PC-3 (cell line): Measurements from ENCODE around the gene NEDD4L. TPM values are rescaled to one million over a fixed set of nuclear protein-coding genes. Genes with fewer than 3 reads are reported as not detected.

Experiments
- ATAC-seq: fragments of 200-7000 bp; cut with Tn5 transposase; 2 replicates; pipeline ENCODE4 v1.9.1; 2020; ENCODE audit warnings: mild to moderate bottlenecking, moderate library complexity
- BruUV-seq: library from RNA; stranded (reverse); fragments of 400-500 nt; replicated peaks from 2 replicates; lab custom pipeline; 2021; lab: Mats Ljungman, UMichigan
- CTCF ChIA-PET: fragments of 300-600 bp; sonication (Branson Sonifier 250); formaldehyde crosslinking; loops from one replicate; lab custom pipeline; 2022; ENCODE audit warnings: antibody characterized with exemption; lab: Charles Lee
- POLR2A ChIA-PET: fragments of 300-600 bp; sonication (Branson Sonifier 250); formaldehyde crosslinking; loops from one replicate; lab custom pipeline; 2022; ENCODE audit warnings: antibody characterized with exemption; ENCODE audit not compliant: unreplicated experiment; lab: Charles Lee
- DNase-seq: peaks from one replicate; pipeline ENCODE4 v3.0.0-alpha.2; 2015
- H2AFZ ChIP-seq: fragments of 300-600 bp; sonication (generic); 2 replicates; pipeline ENCODE4 v1.6.0; 2016; ENCODE audit warnings: antibody characterized with exemption, low read length
- H3F3A ChIP-seq: fragments of 300-600 bp; sonication (generic); one replicate; pipeline ENCODE4 v1.6.0; 2017; ENCODE audit warnings: antibody characterized with exemption, low read length, control low read depth, mild to moderate bottlenecking; ENCODE audit not compliant: unreplicated experiment
- H3K27ac ChIP-seq: fragments of 300-600 bp; sonication (generic); 2 replicates; pipeline ENCODE4 v1.5.1; 2016; ENCODE audit warnings: mild to moderate bottlenecking, low read length
- H3K27me3 ChIP-seq: fragments of 300-600 bp; sonication (generic); 2 replicates; pipeline ENCODE4 v1.6.1; 2016; ENCODE audit warnings: low read length, mixed read lengths
- H3K36me3 ChIP-seq: fragments of 300-600 bp; sonication (generic); 2 replicates; pipeline ENCODE4 v1.6.1; 2016; ENCODE audit warnings: low read depth, mixed run types, low read length, mixed read lengths
- H3K4me1 ChIP-seq: fragments of 300-600 bp; sonication (generic); 2 replicates; pipeline ENCODE4 v1.5.1; 2016; ENCODE audit warnings: low read length; ENCODE audit not compliant: insufficient read depth
- H3K4me2 ChIP-seq: fragments of 300-600 bp; sonication (generic); 2 replicates; pipeline ENCODE4 v1.6.0; 2016; ENCODE audit warnings: low read length
- H3K4me3 ChIP-seq: fragments of 300-600 bp; sonication (generic); 2 replicates; pipeline ENCODE4 v1.5.1; 2016; ENCODE audit warnings: mild to moderate bottlenecking, low read length, mixed read lengths
- H3K79me2 ChIP-seq: fragments of 300-600 bp; sonication (generic); 2 replicates; pipeline ENCODE4 v1.6.1; 2017; ENCODE audit warnings: low read length, mixed read lengths
- H3K9ac ChIP-seq: fragments of 300-600 bp; sonication (generic); 2 replicates; pipeline ENCODE4 v1.6.0; 2016; ENCODE audit warnings: mild to moderate bottlenecking, low read length
- H3K9me2 ChIP-seq: fragments of 300-600 bp; sonication (generic); replicated peaks from 2 replicates; pipeline ENCODE4 v1.6.1; 2016; ENCODE audit warnings: mixed run types, low read length, mixed read lengths
- H3K9me3 ChIP-seq: fragments of 300-600 bp; sonication (generic); 2 replicates; pipeline ENCODE4 v1.6.1; 2016; ENCODE audit warnings: low read length, mixed read lengths
- H4K20me1 ChIP-seq: fragments of 300-600 bp; sonication (generic); 2 replicates; pipeline ENCODE4 v1.6.1; 2016; ENCODE audit warnings: low read length, mixed read lengths
- CTCF ChIP-seq: fragments of 300-600 bp; sonication (generic); conservative IDR thresholded peaks from 2 replicates; pipeline ENCODE4 v1.5.1; 2017; ENCODE audit warnings: antibody characterized with exemption, low read depth, mild to moderate bottlenecking, low read length
- EZH2 ChIP-seq: fragments of 300-600 bp; sonication (generic); IDR thresholded peaks from one replicate; pipeline ENCODE4 v1.6.1; 2017; ENCODE audit warnings: antibody characterized with exemption, mild to moderate bottlenecking, low read length; ENCODE audit not compliant: unreplicated experiment
- EZH2phosphoT487 ChIP-seq: fragments of 300-600 bp; sonication (generic); IDR thresholded peaks from 2 replicates; pipeline ENCODE4 v1.6.1; 2018; ENCODE audit warnings: mild to moderate bottlenecking, antibody characterized with exemption, low read length, borderline replicate concordance
- intact Hi-C: fragments of 100-400 bp; cut with micrococcal nuclease; formaldehyde crosslinking; loops from 2 replicates; pipeline ENCODE4 v1.9.0; 2023
- total RNA-seq: library from RNA; depleted of rRNA; stranded (reverse); fragments of >200 nt; gene quantifications from 2 replicates; pipeline ENCODE4 v1.2.3, GENCODE V29; 2014

Gene NEDD4L
- total RNA-seq, 1 experiment from 2014 or later, result 105 TPM

DNA sequence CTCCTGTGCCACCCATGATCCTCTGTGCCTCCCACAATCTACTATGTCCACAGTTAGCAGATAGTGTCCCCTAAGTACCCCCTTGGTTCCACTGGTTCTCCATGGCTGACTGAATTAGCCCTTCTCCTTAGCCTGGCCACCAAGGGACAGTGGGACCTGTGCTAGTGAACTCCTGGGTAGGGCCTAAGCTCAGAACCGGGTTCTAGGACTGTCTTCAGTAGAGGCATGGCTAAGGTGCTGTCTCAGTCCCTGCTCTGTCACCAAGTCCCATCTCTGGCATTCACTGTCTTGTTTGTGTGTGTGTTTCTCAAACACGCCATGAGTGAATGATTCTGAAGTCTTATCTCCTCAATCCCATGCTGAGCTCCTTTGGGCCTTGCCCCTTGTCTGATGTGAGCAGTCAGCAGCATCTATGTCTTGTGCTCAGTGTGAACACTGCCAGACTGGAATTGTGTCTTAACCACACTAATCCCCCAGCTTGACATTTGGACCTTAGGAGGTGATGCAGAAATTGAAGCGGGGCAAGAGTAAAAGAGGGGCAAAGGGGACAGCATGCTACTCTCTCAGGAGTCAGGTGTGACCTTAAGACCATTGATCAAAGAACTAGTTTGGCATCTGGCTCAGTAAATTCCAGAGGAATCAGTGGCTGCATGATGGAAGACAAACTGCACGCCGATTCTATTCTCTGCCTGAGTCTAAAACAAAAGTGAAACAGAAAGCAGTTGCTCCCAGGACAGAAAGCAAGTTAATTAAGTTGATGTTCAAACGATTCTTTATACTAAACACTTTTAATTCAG, 394.3 kb downstream of the NEDD4L start:
- ATAC-seq (no peak), DNase-seq (no peak)
- Histone ChIP-seq H3K9ac (no peak overlapping the region), H2AFZ (no peak overlapping the region), H3K4me3 (no peak overlapping the region), H3K27me3 (no peaks in the 10 kb centered on the region), H3F3A (no peaks in the 10 kb centered on the region), H3K36me3 (no peaks in the 10 kb centered on the region), H4K20me1 (no peaks in the 10 kb centered on the region), H3K9me2 (no peaks in the 10 kb centered on the region), H3K79me2 (no peaks in the 10 kb centered on the region), H3K27ac (no peak overlapping the region), H3K4me2 (no peak overlapping the region), H3K9me3 (no peaks in the 10 kb centered on the region), H3K4me1 (no peaks in the 10 kb centered on the region)
- ChIA-PET POLR2A (no interaction called here), CTCF (no interaction called here)
- TF ChIP-seq CTCF (no peak), EZH2phosphoT487 (no peak), EZH2 (no peak)
- intact Hi-C loops, result no loop called here
- no TSS peak for BruUV-seq

DNA sequence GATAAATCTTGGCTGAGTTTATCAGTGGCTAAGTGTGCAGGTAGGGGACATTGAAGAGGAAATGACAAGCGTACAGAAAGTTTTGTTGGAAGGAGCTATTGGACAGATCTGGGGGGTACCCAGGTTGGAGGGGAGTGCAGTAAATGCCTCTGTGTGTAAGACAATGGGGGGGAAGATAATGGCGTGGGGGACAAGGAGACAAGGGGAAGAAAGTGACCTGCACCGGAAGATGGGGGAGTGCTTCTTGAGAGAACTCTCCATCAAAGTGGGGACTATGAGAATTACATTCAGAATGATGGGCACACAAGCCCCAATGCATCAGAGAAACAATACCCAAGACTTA, 394.9 kb downstream of the NEDD4L start:
- Histone ChIP-seq H3K27ac (no peak overlapping the region), H3K9me3 (no peaks in the 10 kb centered on the region), H2AFZ (no peak overlapping the region)

DNA sequence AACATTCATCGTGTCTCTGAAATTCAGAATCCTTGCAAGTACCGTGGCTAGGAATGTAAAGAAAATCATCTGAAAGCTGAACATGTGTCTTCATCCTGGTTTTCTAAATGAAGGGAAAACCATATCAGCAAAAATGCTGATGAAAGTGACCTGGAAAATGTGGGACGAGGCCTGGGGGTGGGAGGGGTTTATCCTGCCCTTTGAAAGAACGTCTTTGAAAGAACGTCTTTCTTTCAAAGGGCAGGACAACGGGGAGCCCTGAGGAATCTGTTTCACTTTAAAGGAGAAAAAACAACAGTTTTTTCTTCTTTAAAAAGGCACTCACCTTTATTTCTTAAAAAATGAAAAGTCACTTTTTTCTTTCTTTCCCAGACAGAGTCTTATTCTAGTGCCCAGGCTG, 399.6 kb downstream of the NEDD4L start:
- Histone ChIP-seq H3K9ac (no peak overlapping the region), H3K9me3 (no peaks in the 10 kb centered on the region), H3K4me3 (no peak overlapping the region), H3K27me3 (no peaks in the 10 kb centered on the region), H3F3A (no peaks in the 10 kb centered on the region), H3K4me2 (no peak overlapping the region), H3K36me3 (no peaks in the 10 kb centered on the region), H3K79me2 (no peaks in the 10 kb centered on the region), H3K4me1 (no peaks in the 10 kb centered on the region), H4K20me1 (no peaks in the 10 kb centered on the region), H2AFZ (no peak overlapping the region), H3K9me2 (no peaks in the 10 kb centered on the region), H3K27ac (no peak overlapping the region)
- BruUV-seq, result no TSS peak
- intact Hi-C loops, result loop anchor here (5.0 kb wide), 1 partner anchor 36 kb away; no protein-coding TSS in a partner anchor
- ATAC-seq (no peak), DNase-seq (no peak)
- ChIA-PET POLR2A (no interaction called here), CTCF (no interaction called here)
- TF ChIP-seq CTCF (no peak), EZH2phosphoT487 (no peak), EZH2 (no peak)

More for the DNA sequence above, 394.9 kb downstream of the NEDD4L start:
- intact Hi-C loops, result no loop called here
- Histone ChIP-seq H3K36me3 (no peaks in the 10 kb centered on the region), H3K9ac (no peak overlapping the region), H3K27me3 (no peaks in the 10 kb centered on the region), H3K79me2 (no peaks in the 10 kb centered on the region), H3K4me1 (no peaks in the 10 kb centered on the region), H3K9me2 (no peaks in the 10 kb centered on the region), H3K4me3 (no peak overlapping the region), H4K20me1 (no peaks in the 10 kb centered on the region), H3F3A (no peaks in the 10 kb centered on the region), H3K4me2 (no peak overlapping the region)
- no TSS peak for BruUV-seq
- ATAC-seq, result no peak
- CTCF ChIA-PET, result no interaction called here
- no peak for TF ChIP-seq EZH2
- POLR2A ChIA-PET, result no interaction called here
- DNase-seq, result no peak
